Activated CD4-positive, CD25-positive, alpha-beta regulatory T cell treated with anti-CD3 and anti-CD28 coated beads, Interleukin-2, amount 50 U/mL, for 72 hours (primary cell): ENCODE results near the gene CEP350.

ENCODE experiments used
- DNase-seq: peaks from one replicate; pipeline ENCODE4 v3.0.0; 2021

The CEP350 gene

DNA sequence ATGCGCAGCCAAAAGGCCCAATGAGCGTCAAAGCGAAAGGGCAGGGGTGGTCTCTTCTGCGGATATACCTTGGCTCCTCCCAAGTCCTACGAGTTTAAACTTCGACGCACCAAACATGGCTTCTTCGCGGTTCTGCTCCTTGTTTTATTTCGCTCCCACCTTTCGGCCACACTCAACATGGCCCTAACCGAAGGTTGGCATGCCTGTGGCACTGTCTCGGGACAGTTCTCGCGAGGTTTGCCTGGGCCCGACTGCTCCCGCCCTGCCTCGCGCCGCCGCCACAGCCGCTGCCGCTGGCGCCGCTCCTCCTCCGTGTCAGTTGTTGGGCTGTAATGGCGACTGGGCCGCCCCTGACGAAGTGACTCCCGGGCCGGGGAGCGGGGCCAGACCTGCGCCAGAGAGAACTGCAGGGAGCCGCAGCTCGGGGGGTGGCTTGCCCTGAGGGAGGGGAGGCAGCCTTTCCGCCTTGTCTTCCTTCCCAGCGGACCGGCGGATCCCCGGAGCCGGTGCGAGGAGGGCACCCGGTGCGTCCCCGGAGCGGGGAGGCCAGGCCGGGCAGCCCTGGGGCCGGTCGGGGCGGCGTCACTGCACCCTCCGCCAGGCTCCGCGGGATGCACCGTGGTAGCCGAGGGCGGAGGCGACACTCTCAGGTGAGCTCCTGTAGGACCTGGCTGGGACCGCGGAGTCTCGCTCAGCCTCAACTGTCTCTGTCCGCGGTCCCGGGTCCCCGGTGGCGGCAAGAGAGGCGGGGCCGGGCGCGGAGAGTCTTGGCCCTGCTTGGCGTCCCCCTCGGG lies at the start of gene CEP350:
Gene CEP350, plus strand, starts transcription at position 318 of the 794 bp plus-strand sequence. CDS start 31,372 bp downstream, outside the sequence.
- DNase-seq, result peak; percentile 95

DNA sequence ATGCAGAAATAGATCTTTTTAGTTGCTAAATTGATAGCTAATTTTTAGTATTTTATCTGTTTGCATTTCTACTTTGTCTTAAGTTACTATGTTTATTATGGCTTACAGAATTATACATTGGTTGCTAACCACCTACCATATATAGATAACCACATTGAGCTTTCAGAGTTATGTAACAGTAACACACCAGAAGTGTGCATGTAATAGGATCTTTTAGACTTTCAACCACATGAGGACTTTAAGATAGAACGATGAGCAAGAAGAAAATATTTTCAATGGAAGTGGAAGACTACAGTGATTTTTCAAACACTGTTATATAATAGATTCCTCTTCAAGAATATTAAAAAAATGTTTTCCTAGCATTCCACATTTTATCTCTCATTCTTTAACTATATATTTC lies 43.7 kb upstream of the CEP350 start:
- no peak for DNase-seq

GRCh38 chr1:179911812-179912211 lies 42.8 kb upstream of the CEP350 start:
- no peak for DNase-seq

DNA sequence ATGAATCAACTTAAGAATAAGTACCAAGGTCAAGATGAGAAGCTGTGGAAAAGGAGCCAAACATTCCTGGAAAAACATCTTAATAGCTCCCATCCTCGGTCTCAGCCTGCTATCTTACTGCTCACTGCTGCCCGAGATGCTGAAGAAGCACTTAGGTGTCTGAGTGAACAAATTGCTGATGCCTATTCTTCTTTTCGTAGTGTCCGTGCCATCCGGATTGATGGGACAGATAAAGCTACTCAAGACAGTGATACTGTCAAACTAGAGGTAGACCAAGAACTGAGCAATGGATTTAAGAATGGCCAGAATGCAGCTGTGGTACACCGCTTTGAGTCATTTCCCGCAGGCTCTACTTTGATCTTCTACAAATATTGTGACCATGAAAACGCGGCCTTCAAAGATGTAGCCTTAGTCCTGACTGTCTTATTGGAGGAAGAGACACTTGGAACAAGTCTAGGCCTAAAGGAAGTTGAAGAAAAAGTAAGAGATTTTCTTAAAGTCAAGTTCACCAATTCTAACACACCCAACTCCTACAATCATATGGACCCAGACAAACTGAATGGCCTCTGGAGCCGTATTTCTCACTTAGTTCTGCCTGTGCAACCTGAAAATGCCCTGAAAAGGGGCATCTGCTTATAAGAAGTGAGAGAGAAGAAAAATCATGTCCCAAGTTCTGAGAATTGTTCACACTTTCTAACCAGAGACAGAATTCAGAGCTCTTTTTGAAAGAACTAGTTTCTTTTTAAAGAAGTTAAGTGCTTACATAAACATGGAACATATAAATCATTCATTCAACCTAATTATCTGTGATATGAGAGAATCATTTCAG lies 36.8 kb upstream of the CEP350 start:
- DNase-seq, result no peak

DNA sequence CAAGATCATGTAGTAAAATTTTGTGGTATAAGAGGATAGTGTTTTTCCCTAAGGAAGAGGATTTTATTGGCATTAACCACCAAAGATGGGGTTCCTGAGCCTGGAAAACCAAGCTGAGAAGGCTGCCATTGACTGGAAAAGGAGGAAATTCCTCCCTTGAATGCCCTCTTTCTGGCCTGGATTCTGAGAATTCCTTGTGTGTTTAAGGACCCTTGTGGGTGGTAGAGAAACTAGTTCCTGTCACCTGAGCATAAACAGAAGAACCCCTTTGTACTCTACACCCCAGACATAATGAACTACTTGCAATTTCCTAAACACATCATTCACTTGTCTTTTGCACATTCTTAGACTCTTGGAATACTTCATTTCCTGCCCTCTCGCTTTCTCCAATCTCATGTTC lies 33.1 kb upstream of the CEP350 start:
- no peak for DNase-seq

DNA sequence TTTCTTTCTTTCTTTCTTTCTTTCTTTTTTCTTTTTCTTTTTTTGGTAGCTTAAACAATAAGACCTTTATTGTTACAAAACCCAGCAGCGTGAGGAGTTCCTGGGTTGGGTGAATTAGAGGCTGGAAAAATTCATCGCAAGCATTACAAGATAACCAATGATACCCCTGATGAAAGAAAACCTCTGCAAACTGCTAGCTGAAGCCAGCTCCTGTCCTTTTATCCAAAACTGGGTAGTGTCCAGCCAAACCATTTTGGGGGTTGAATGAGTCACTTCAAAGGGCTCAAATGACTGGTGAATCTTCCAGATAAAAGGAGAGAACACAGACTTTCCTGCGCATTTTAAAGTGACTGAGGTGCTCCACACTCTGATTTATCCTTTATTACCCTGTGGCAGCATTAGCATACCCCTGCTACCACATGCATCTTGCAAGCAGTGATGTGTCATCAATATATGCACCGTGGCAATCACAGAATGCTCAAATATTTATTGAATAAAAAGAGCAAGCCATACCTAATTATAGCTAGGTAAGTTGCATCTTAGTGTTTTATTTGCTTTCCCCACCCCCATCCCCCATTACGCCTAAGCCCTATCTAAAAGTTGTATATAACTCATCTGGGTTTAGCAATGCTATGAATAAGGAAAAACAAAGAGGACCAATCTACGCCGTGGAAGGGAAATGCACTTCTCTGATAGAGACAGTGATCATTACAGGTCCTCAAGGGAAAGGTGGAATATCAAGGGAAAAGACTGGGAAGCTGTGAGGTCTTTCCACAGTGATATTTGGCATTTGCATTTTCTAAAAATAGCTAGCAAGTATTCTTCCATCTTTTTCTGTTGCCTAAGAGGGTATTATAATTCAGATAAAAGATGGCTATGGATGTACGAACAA lies 32.4 kb upstream of the CEP350 start:
- no peak for DNase-seq

GRCh38 chr1:179923029-179923428 lies 31.6 kb upstream of the CEP350 start:
- DNase-seq, result no peak

DNA sequence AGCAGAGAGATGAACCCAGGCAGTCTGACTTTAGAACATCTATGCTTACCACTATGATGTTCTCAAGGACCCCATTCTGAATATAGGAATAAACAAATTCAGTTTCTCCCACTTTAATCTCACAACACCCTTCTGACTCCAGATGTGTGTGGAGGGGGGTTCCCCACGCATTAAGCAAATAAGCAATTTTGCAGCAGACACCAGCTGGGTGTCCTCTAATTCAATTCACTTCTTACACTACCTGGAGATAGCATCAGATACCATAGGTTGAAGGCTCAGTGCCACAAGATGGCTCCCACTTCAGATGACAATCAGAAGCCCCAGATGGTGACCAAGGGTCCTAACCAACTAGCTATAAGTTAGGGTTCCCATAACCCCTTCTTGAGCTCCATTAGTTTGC lies 30.3 kb upstream of the CEP350 start:
- no peak for DNase-seq

- DNase-seq, result no peak
Measured at GRCh38 chr1:179925302-179925701, 29.3 kb upstream of the CEP350 start.

- no peak for DNase-seq
Measured at GRCh38 chr1:179925922-179926849, 28.4 kb upstream of the CEP350 start.

GRCh38 chr1:179926850-179927205 lies 27.8 kb upstream of the CEP350 start:
- DNase-seq, result no peak

DNA sequence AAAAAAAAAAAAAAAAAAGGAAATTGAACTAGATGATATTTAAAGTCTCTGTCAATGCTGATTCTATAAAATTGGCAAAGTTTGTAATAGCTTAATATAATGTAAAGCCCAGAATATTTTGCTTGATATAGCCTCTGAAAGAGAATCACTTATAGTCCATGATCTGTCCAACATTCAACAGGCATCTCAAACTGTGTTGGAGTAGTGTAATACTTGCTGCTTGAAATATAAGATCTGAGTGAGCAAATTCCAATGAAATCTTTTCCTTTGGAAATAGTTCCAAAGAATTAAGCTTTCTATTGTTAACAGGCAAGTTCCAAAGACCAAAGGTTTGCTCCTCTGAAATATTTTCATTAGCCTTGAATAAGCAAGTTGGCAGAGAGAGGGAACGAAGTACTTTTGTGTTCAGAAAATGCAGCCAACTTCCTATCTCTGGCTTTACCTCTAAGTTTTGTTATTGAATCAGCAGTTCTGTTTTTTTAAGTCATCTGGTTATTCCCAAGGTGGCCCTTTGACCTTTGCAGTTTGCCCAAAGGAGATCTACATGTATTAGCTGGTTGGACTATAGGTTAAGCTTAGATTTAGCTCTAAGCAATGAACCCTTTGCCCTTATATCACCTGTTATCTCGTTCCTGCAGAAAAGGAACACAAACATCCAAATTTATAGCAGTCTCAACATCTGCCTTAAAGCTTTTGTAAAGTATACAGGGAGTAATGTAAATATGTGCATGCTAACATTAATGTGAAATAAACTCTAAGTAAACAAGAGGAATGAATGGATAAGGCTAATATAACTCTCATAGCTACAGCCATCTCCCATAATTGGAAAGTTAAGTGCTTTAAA lies 24.4 kb upstream of the CEP350 start:
- no peak for DNase-seq

DNA sequence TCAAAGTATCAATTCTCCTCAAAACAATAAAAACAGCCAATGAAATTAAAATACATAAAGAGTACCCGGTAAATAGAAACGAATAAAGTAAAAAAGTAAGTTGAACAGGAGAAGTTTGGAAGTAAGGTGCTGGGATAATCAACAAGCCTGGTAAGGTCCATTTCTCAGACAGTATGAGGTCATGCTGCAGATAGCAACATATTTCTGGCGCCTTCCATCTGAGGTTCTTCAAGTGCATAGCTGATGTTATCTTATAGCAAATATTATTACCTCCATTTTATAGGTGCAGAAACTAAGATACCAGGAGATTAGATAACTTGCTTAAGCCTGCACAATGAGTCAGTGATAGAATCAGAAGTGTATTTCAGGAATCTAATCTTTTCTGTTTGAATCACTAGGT lies 23.7 kb upstream of the CEP350 start:
- no peak for DNase-seq

DNA sequence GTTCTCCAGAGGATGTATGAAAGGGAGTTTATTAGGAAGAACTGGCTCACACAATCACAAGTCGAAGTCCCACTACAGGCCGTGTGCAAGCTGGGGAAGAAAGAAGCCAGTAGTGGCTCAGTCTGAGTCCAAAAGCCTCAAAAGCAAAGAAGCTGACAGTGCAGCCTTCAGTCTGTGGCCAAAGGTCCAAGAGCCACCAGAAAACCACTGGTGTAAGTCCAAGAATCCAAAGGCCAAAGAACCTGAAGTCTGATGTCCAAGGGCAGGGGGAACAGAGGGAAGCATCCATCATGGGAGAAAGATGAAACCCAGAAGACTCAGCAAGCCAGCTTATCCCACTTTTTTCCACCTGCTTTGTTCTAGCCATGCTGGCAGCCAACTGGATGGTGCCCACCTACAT lies 21.4 kb upstream of the CEP350 start:
- no peak for DNase-seq

GRCh38 chr1:179935909-179936496 lies 18.6 kb upstream of the CEP350 start:
- no peak for DNase-seq

DNA sequence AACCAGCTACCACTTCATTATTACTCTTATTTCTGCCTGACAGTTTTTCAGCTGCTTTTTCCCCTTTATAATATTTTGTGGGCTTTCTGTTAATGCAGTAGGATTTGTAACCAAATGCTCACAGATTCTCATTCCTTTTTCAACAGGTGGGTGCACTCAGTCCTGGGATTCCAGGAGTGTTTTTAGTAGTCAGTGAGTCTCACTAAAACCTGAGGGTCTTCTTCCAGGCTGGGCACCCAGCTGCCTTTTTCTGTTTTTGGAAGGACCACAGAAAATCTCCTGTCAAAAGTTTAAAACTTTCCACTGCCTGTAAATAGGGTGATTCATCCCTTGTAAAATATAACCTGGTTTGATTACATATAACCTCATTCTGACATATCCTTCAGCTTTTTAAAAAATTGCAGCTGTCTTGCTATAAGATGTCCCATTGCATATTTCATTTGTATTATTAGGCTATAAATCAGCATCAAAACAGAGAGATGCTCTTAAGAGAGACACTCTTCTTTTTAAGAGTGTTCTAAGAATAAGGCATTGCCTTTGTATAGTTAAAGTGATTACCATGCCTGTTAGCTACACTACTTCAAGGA lies 16.8 kb upstream of the CEP350 start:
- no peak for DNase-seq

DNA sequence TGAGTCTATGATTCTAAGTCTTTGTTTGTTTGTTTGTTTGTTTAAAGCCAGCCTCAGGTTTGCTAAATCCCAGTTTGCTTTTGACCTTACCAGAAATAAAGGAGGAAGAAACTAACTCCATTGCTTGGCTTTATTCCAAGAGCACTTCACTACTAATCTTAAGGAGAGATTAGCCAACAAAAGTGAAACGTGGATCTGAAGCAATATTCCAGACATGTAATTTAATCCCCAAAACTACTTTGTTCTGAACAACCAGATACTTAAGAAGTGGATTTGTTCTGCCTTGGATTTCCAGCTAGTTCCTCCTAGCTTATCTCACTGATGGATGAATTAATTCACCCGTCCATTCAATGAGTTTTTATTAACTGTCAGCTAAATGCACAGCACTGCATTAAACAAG lies 15.9 kb upstream of the CEP350 start:
- DNase-seq, result no peak

- DNase-seq, result no peak
Measured at GRCh38 chr1:179939941-179940340, 14.7 kb upstream of the CEP350 start.

- no peak for DNase-seq
Measured at GRCh38 chr1:179941454-179941853, 13.2 kb upstream of the CEP350 start.

- no peak for DNase-seq
Measured at GRCh38 chr1:179950651-179951050, 4.0 kb upstream of the CEP350 start.
